Measurements from ENCODE around the gene AGRN.
"Not testable (repeated sequence)": the region's sequence is repeated elsewhere in the genome, so short reads cannot be mapped to it uniquely, and the experiment has no call there.

The AGRN gene

GRCh38 chr1:1021010-1021919, 1.3 kb downstream of the AGRN start:
- peak; percentile 56 for DNase-seq

- DNase-seq = no peak
These were observed 2.0 kb downstream of the AGRN start for GRCh38 chr1:1021920-1022259.

- peak; percentile 61 for DNase-seq
These were observed 2.5 kb downstream of the AGRN start for GRCh38 chr1:1022302-1023009.

- DNase-seq = no peak
These were observed 3.8 kb downstream of the AGRN start for GRCh38 chr1:1023700-1024099.

GRCh38 chr1:1024149-1024770, 4.3 kb downstream of the AGRN start:
- DNase-seq = no peak

- no peak for DNase-seq
These were observed 5.1 kb downstream of the AGRN start for GRCh38 chr1:1024771-1025699.

- DNase-seq = no peak
These were observed 5.8 kb downstream of the AGRN start for GRCh38 chr1:1025730-1026129.

- DNase-seq = no peak
These were observed 6.9 kb downstream of the AGRN start for GRCh38 chr1:1026599-1027413.

- DNase-seq = no peak
These were observed 7.9 kb downstream of the AGRN start for GRCh38 chr1:1027791-1028190.

GRCh38 chr1:1030867-1031658, 11.1 kb downstream of the AGRN start:
- DNase-seq = not testable (repeated sequence)

- DNase-seq = no peak
These were observed 11.8 kb downstream of the AGRN start for GRCh38 chr1:1031659-1032235.

GRCh38 chr1:1032424-1032823, 12.5 kb downstream of the AGRN start:
- peak; percentile 81 for DNase-seq

- peak; percentile 98 for DNase-seq
These were observed 13.2 kb downstream of the AGRN start for GRCh38 chr1:1033009-1033587.

GRCh38 chr1:1033731-1034438, 14.0 kb downstream of the AGRN start:
- peak; percentile 42 for DNase-seq

GRCh38 chr1:1034439-1034781, 14.5 kb downstream of the AGRN start:
- no peak for DNase-seq

- DNase-seq = no peak
These were observed 15.5 kb downstream of the AGRN start for GRCh38 chr1:1035291-1035943.

GRCh38 chr1:1037366-1038327, 17.7 kb downstream of the AGRN start:
- no peak for DNase-seq

GRCh38 chr1:1038694-1039093, 18.8 kb downstream of the AGRN start:
- no peak for DNase-seq

All from NCI-H82 (cell line).